NOMO-1 (cell line): ENCODE results near the gene SLC22A23.

ENCODE experiments used
- DNase-seq, 2 experiments: peaks; one replicate each; lab custom pipeline; 2025; ENCODE audit not compliant: unreplicated experiment in 2 of 2; lab: John Stamatoyannopoulos, UW

Gene SLC22A23

GRCh38 chr6:3323696-3324261, 133.1 kb downstream of the SLC22A23 start:
- no peak for DNase-seq

DNA sequence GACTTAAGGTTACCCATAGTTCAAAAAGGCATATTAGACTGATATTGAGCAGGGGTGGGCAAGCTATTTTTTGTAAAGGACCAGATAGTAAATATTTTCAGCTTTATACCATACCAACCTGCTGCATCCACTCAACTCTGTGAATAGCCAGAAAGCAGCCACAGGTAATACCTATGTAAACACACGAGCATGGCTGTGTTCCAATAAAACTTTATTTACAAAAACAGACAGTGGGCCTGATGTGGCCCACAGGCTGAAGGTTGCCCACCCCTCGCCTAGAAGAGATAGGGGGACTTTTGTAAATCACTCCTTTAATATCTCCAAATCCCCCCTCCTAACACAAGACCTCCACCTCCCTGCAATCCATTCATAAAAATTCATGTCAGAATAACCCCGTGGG, 133.7 kb downstream of the SLC22A23 start:
- DNase-seq: no peak

DNA sequence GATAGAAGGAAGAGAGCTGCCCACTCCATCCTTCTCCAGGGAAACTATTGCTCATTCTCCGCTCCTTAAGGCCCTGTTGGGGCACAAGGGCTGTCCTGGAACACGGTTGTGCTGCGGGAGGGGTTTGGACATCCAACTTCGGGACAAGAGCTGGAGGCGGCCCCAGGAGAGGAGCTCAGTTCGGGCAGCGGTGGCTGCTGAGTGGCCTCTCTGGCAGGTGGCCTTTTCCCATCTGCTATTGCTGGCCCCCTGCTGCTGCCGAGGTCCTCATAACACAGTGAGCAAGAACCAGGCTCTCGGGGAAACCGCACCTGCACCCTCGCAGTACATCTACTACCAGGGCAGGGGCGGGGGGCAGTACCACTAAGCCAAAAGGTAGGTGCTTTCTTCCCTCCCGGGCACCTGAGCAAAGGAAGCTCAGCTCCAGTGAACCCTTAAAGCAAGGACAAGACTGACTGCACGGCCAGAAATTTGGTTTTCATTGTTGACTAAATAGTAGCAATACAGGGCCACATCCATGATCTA, 134.4 kb downstream of the SLC22A23 start:
- DNase-seq: no peak

DNA sequence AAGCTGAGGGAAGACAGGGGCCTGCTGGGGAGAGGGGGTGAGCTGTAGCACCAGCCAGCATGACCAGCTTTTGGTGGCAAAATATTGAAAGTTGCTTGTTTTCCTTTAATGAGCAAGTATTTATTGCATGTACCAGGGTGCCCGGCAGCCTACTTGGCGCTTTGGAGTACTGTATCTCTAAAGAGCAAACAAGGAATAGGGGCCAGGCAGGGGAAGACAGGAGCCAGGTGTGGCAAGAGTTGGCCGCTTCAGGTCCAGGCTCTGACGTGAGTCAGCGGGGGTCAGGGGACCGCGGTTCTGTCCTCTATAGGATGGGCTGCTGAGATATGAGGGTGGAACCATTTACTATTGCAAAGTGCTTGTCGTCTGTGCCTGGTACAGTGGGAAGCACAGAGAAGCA, 135.0 kb downstream of the SLC22A23 start:
- no peak for DNase-seq

DNA sequence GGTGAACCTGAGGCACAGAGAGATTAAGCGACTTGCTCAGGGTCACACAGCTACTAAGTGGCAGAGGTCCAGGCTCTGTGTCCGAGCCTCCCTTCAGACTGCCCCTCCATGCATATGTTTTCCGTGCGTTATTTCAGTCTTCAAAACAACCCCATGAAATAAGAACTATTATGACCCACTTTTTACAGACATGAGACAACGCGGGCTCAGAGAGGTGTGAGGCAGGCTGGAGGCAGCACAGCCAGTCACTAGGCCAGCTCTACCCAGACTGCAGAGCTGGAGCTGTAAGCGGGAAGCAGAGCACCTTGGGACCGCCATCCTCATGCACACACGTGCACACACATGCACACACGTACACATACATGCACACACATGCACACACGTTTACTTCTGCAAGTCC, 135.8 kb downstream of the SLC22A23 start:
- DNase-seq: no peak

GRCh38 chr6:3320238-3320811, 136.5 kb downstream of the SLC22A23 start:
- DNase-seq: no peak

- no peak for DNase-seq
These were observed 137.1 kb downstream of the SLC22A23 start for GRCh38 chr6:3319610-3320200.

DNA sequence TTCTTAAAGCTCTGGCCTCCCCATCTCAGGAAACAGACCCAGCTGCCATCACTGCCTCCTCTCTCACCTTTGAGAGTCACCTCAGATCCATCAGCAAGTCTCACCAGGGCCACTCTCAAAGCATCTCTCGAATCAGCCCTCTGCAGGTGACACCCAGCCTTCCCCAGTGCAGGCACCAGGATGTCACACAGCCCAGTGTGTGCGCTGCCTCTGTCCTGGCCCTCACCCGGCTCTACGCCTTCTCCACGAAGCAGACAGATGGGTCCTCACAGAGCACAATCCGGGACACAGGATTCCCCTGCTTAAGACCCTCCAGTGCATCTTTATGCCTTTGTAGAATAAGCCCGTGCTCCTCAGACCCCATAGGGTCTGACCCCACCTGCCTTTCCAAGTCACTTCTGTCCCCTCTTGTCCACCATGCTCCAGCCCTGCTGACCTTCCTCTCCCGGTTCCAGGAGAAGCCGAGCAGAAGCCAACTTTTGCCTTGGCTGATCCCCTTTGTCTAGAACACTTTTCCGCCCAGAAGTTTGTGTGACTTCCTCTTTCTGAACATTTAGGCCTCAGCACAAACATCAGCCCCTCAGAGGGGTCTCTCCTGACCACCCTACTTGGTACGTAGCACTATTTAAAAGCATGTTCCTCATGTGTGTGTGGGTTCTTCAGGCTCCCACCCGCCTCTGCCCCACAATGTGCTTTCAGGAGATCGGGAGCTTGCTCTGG, 137.9 kb downstream of the SLC22A23 start:
- DNase-seq: no peak

DNA sequence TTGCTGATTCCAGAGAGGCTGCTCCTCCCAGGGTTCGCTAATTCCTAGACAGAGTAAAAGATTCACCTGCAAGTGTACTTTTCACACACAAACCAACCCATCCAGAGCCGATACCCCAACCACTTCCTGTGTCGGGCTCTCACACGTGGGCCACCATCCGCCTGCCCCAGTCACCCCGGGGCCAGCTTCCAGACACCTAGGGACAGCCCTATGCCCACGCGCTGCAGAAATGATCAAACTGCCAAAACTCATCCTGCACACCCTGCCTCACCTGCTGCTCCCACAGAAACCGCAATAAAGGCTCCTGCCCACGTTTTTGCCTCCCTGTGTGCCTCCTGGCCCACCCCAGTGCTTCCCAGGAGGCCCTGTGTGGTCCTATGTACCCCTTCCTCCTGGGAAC, 138.6 kb downstream of the SLC22A23 start:
- DNase-seq: no peak

DNA sequence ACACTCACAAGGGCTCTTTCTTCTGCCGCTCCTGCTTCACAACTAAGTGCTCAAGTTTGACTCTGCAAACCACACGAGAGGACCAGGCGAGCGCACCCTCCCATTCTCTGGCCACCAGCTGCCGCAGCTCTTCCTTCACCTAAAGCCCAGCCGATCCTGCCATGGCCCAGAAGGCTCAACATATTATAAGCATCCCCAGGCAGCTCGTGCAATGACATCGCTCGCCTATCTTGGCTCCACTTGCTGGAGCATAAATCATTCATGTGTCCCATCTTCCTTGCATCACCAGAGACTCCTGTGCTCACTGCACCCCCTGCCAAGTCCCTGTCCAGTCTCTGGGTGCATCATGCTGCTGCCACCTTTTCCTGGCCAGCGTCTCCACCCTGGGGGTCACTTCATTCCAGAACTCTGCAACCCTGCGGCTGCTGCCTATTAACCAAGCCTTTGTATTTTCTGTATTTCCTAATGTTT, 139.1 kb downstream of the SLC22A23 start:
- DNase-seq: no peak

GRCh38 chr6:3316818-3317217, 140.0 kb downstream of the SLC22A23 start:
- no peak for DNase-seq

DNA sequence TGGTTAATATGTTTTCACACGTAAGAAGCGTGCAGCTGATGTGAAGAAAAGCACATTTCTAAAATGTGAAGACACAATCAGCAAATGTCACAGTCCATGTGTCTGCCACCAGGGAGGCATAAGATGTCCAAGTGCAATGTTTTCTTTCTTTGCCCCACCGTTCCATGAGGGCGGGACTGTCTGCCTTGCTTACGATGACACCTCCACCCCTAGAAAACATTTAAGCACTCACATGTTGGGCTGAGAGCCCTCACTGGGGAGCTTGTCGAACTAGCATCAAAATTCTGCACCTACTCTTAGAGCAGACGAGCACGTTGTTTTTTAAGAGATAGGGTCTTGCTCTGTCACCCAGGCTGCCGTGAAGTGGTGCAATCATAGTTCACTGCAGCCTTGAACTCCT, 140.5 kb downstream of the SLC22A23 start:
- DNase-seq: no peak

DNA sequence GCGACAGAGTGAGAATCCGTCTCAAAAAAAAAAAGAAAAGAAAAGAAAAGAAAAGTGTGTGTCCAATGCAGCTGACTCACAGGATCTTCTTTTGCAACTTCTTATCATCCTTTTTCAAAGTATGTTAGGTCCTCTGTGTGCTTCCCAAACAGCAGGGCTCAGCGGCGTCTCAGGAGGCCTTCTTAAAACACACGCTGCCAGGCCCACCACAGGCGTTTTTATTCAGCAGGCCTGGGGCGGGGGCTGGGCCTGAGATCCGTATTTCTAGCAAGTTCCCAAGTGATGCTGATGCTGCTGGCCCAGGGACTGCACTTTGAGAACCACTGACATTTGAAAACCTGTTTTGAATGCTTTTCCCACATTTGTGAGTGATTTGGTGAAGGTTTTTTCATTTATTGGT, 141.0 kb downstream of the SLC22A23 start:
- DNase-seq: no peak

GRCh38 chr6:3314621-3315467, 142.0 kb downstream of the SLC22A23 start:
- no peak for DNase-seq

- DNase-seq: no peak
These were observed 142.7 kb downstream of the SLC22A23 start for GRCh38 chr6:3314176-3314575.

DNA sequence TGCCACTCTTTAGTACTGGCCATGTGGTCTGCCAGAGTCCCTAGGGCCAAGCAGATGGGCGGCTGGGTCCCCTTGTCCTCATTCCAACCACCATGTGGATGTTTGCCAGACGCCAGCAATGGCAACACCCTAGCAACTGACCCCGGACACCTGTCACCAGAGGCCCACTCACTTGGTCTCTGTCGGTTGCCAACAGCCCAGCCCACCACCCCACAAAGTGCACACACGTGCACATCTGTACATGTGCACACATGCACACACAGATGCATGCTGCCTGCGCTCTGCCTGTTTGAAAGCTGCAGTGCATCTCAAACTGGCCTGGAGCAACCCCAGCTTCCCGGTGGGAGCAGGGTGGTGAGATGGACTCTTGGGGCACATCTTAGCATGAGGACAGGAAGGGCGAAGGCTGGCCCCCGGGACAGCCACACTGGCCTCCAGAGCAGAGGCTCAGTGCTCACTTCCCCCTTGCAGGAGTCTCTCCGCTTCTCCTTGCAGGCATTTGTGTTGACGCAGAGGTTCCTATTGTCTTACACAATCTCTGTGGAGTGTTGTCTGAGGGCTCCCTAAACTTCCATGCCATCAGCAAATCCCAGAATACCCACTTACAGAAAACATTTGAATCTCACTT, 144.1 kb downstream of the SLC22A23 start:
- peak in 1 of 2 experiments; percentile 5 for DNase-seq

- DNase-seq: no peak
These were observed 145.0 kb downstream of the SLC22A23 start for GRCh38 chr6:3311826-3312225.

DNA sequence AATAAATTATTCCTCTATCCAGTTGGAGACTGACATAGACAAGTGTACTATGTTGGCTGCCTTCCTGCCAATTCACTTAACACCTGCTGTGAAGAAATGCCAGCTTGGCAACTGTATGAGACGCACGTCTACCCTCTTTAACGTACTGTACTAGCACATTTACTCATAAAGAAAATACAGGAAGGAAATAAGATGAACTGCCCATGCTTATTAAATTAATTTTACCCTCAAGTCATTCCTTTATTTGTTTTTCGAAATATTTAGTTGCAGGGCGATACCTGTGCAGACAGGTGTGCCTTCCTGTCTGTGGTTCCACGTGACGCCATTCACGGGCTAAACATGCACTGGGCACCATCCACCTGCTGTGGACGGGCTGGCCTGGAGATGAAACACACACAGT, 146.1 kb downstream of the SLC22A23 start:
- no peak for DNase-seq

DNA sequence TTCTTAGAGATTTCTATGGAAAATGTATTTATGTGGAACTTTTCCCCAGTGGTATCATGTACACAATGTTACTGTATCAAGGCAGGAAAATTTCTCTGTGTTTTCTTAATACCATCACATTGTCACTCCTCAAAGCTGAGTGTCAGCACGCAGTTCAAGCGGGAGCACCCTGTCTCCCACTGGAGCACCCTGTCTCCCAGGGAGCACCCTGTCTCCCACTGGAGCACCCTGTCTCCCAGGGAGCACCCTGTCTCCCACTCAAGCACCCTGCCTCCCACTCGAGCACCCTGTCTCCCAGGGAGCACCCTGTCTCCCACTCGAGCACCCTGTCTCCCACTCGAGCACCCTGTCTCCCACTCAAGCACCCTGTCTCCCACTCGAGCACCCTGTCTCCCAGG, 146.8 kb downstream of the SLC22A23 start:
- DNase-seq: no peak

DNA sequence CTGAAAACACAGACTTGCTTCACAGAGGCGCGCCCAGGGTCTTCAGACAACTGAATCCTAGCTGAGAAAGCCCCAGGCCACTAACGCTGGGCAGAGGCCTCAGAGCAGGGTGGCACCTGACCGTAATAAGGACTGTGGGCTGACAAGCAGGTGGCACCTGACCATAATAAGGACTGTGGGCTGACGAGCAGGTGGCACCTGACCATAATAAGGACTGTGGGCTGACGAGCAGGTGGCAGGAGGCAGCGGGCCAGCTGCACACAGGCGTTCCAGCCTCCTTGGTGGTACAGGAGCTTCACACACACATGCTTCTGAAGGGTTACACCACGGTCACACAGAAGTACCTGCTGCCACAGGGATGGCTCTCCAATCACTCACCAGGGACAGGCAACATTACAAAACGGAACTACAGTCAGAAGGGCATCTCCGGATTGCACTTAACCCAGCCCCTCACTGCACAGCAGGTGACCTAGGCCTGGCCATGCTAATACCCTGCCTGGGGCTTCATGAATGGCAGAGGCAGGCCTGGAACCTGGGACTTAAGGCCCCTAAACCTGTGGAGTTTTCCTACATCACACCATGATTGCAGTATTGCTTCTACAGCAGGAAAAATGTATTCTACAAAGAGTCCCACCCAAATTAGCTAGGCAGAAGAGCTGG, 147.3 kb downstream of the SLC22A23 start:
- no peak for DNase-seq
